Endothelial cell of umbilical vein (primary cell): ENCODE results near the gene LGALS3. TPM values are rescaled to one million over a fixed set of nuclear protein-coding genes. Genes with fewer than 3 reads are reported as not detected.

Experiments
- BruUV-seq: library from RNA; stranded (reverse); fragments of 400-500 nt; replicated peaks from 2 replicates; lab custom pipeline; 2021; lab: Mats Ljungman, UMichigan
- CTCF ChIA-PET: fragments of 300-600, 350-600 bp; sonication (Branson Sonifier 250); formaldehyde crosslinking; loops from one replicate; lab custom pipeline; 2021; ENCODE audit warnings: antibody characterized with exemption, inconsistent platforms; lab: Charles Lee
- POLR2A ChIA-PET: fragments of 300-600, 350-600 bp; sonication (Branson Sonifier 250); formaldehyde crosslinking; loops from one replicate; lab custom pipeline; 2021; ENCODE audit warnings: antibody characterized with exemption, inconsistent platforms; lab: Charles Lee
- DNase-seq: peaks from one replicate; pipeline ENCODE4 v3.0.0-alpha.2; 2011; ENCODE audit warnings: low read depth, low spot score
- FAIRE-seq: peaks from 2 replicates; lab custom pipeline; 2011; peaks lifted over from hg19 to GRCh38; lab: Jason Lieb, UNC
- H2AFZ ChIP-seq: 2 replicates; pipeline ENCODE4 v1.6.0; 2012; ENCODE audit warnings: low read depth, low read length, control low read depth, inconsistent platforms
- H3K27ac ChIP-seq: 2 replicates; pipeline ENCODE4 v1.5.1; 2011; ENCODE audit warnings: low read depth, mild to moderate bottlenecking, control low read depth, low read length, moderate library complexity; ENCODE audit not compliant: insufficient read depth
- H3K27me3 ChIP-seq, 2 experiments: 2 replicates each; pipeline versions ENCODE4 v1.6.0 to v1.6.1; 2011; ENCODE audit warnings: low read length in 2 of 2, mixed read lengths in 1 of 2; ENCODE audit not compliant: control insufficient read depth in 2 of 2, insufficient read depth in 2 of 2
- H3K36me3 ChIP-seq, 2 experiments: 2 replicates in 1 of 2; 3 replicates in 1 of 2; pipeline ENCODE4 v1.5.1; 2011; ENCODE audit warnings: low read length in 2 of 2, mild to moderate bottlenecking in 1 of 2, moderate library complexity in 1 of 2; ENCODE audit not compliant: control insufficient read depth in 2 of 2, insufficient read depth in 2 of 2; ENCODE audit errors: extremely low read depth in 1 of 2
- H3K4me1 ChIP-seq: 3 replicates; pipeline ENCODE4 v1.5.1; 2011; ENCODE audit warnings: mild to moderate bottlenecking, low read length; ENCODE audit not compliant: control insufficient read depth, insufficient read depth; ENCODE audit errors: extremely low read depth
- H3K4me2 ChIP-seq: 2 replicates; pipeline ENCODE4 v1.6.1; 2011; ENCODE audit warnings: low read length, control low read depth, mixed read lengths; ENCODE audit not compliant: insufficient read depth
- H3K4me3 ChIP-seq, 3 experiments: fragments of 200-600 bp in 1 of 3; sonication (generic), shearing (Covaris generic) in 1 of 3; replicated peaks in 1 of 3; 2 replicates each; pipeline ENCODE4 v1.5.1; 2011 to 2016; ENCODE audit warnings: control low read depth in 3 of 3, low read length in 3 of 3, mild to moderate bottlenecking in 2 of 3, inconsistent platforms in 1 of 3, low read depth in 1 of 3, moderate library complexity in 1 of 3; ENCODE audit not compliant: insufficient read depth in 1 of 3
- H3K79me2 ChIP-seq: 2 replicates; pipeline ENCODE4 v1.6.0; 2012; ENCODE audit warnings: low read length, inconsistent platforms; ENCODE audit not compliant: control insufficient read depth, insufficient read depth
- H3K9ac ChIP-seq: replicated peaks from 2 replicates; pipeline ENCODE3; 2011; ENCODE audit warnings: low read length, control low read depth; ENCODE audit not compliant: insufficient read depth; ENCODE audit errors: extremely low read depth
- H3K9me1 ChIP-seq: replicated peaks from 3 replicates; pipeline ENCODE4 v1.6.0; 2011; ENCODE audit warnings: mild to moderate bottlenecking, low read length; ENCODE audit not compliant: control insufficient read depth, insufficient read depth; ENCODE audit errors: extremely low read depth
- H3K9me3 ChIP-seq: replicated peaks from 2 replicates; pipeline ENCODE4 v1.5.1; 2012; ENCODE audit warnings: low read length, inconsistent platforms; ENCODE audit not compliant: control insufficient read depth, insufficient read depth
- H4K20me1 ChIP-seq: replicated peaks from 2 replicates; pipeline ENCODE3; 2011; ENCODE audit warnings: mild to moderate bottlenecking, low read length; ENCODE audit not compliant: control insufficient read depth, insufficient read depth; ENCODE audit errors: extremely low read depth
- EZH2 ChIP-seq: IDR thresholded peaks from 2 replicates; pipeline ENCODE4 v1.6.1; 2012; ENCODE audit warnings: borderline replicate concordance, low read depth, mild to moderate bottlenecking, moderate library complexity, low read length, inconsistent platforms; ENCODE audit not compliant: severe bottlenecking
- FOS ChIP-seq: IDR thresholded peaks from 2 replicates; pipeline ENCODE4 v1.6.1; 2011; ENCODE audit warnings: mild to moderate bottlenecking, low read length, moderate library complexity, borderline replicate concordance; ENCODE audit not compliant: insufficient read depth
- JUN ChIP-seq: IDR thresholded peaks from 2 replicates; pipeline ENCODE4 v1.6.1; 2011; ENCODE audit warnings: borderline replicate concordance, low read depth; ENCODE audit not compliant: insufficient read length, insufficient read depth
- MAX ChIP-seq: IDR thresholded peaks from 2 replicates; pipeline ENCODE4 v1.6.1; 2011; ENCODE audit not compliant: insufficient read depth, insufficient read length
- MYC ChIP-seq: IDR thresholded peaks from one replicate; pipeline ENCODE4 v1.6.1; 2011; ENCODE audit warnings: mild to moderate bottlenecking, low read depth, low read length
- POLR2AphosphoS5 ChIP-seq: IDR thresholded peaks from 2 replicates; pipeline ENCODE4 v1.6.1; 2012; ENCODE audit warnings: low read depth, mild to moderate bottlenecking, control low read depth, low read length, moderate library complexity; ENCODE audit not compliant: insufficient read depth
- dilution Hi-C: fragments of 300-500 bp; cut with MboI; formaldehyde crosslinking; loops from one replicate; pipeline ENCODE4 v1.15.0; 2019; ENCODE audit warnings: low sequenced_read_pairs; ENCODE audit not compliant: extremely low pct_ligation_motif_present
- intact Hi-C: fragments of 100-400 bp; cut with micrococcal nuclease; formaldehyde crosslinking; loops from one replicate; pipeline ENCODE4 v1.10.0; 2022
- polyA plus RNA-seq, 4 experiments: library from polyadenylated mRNA; depleted of rRNA in 3 of 4; stranded (reverse) in 3 of 4; unstranded in 1 of 4; fragments of >200 nt; gene quantifications; 2 replicates each; pipeline versions ENCODE4 v1.2.1 to v1.2.3, GENCODE V29; 2011 to 2012; ENCODE audit warnings: missing spikeins in 1 of 4
- total RNA-seq: library from RNA; stranded (reverse); gene quantifications from 2 replicates; pipeline ENCODE4 v1.2.3, GENCODE V29; 2021
- TF ChIP-seq, protein P1 (sequence below), 2 donors: IDR thresholded peaks; 1 replicate in 1 of 2; 2 replicates in 1 of 2; pipeline ENCODE4 v1.5.1; 2011; ENCODE audit warnings: low read length in 2 of 2, mild to moderate bottlenecking in 2 of 2, moderate library complexity in 2 of 2, control low read depth in 1 of 2, inconsistent platforms in 1 of 2, low read depth in 1 of 2; ENCODE audit not compliant: insufficient read depth in 1 of 2; ENCODE audit errors: extremely low read depth in 1 of 2

LGALS3 gene
- total and polyA plus RNA-seq, 2 donors (not counting 3 experiments of a cell fraction or from before 2014, with no cell fraction given) = 33.8 to 55.1 TPM

GRCh38 chr14:55133416-55133815 lies 4.4 kb downstream of the LGALS3 start:
- H3K27me3 ChIP-seq = no peaks in the 10 kb centered on the region
- peak; percentile 49 for DNase-seq
- H4K20me1 ChIP-seq = no peaks in the 10 kb centered on the region
- no peak overlapping the region for H2AFZ ChIP-seq
- H3K9me1 ChIP-seq = no peaks in the 10 kb centered on the region
- TF ChIP-seq, protein P1, sequence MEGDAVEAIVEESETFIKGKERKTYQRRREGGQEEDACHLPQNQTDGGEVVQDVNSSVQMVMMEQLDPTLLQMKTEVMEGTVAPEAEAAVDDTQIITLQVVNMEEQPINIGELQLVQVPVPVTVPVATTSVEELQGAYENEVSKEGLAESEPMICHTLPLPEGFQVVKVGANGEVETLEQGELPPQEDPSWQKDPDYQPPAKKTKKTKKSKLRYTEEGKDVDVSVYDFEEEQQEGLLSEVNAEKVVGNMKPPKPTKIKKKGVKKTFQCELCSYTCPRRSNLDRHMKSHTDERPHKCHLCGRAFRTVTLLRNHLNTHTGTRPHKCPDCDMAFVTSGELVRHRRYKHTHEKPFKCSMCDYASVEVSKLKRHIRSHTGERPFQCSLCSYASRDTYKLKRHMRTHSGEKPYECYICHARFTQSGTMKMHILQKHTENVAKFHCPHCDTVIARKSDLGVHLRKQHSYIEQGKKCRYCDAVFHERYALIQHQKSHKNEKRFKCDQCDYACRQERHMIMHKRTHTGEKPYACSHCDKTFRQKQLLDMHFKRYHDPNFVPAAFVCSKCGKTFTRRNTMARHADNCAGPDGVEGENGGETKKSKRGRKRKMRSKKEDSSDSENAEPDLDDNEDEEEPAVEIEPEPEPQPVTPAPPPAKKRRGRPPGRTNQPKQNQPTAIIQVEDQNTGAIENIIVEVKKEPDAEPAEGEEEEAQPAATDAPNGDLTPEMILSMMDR (IDR thresholded peaks at IDR 0.05; ENCODE audit: extremely low read depth in 1 of 2, insufficient read depth in 1 of 2, low read depth in 1 of 2, low read length in 2 of 2) = peak in 1 of 2 donors; percentile 38
- TF ChIP-seq JUN = no peak
- TF ChIP-seq POLR2AphosphoS5 = no peak
- TF ChIP-seq EZH2 = no peak
- TF ChIP-seq MAX = no peak
- POLR2A ChIA-PET = no interaction called here
- H3K9ac ChIP-seq = no peak overlapping the region
- no peak overlapping the region for H3K4me2 ChIP-seq
- H3K4me3 ChIP-seq = no peak overlapping the region
- no peak for FAIRE-seq
- BruUV-seq = no TSS peak
- intact Hi-C loops (no loop called here), dilution Hi-C loops (no loop called here)
- no peaks in the 10 kb centered on the region for H3K36me3 ChIP-seq
- peaks cover 16% of the 10 kb centered on the region for H3K4me1 ChIP-seq
- H3K27ac ChIP-seq = no peak overlapping the region
- peaks cover 4% of the 10 kb centered on the region for H3K79me2 ChIP-seq
- CTCF ChIA-PET = no interaction called here
- H3K9me3 ChIP-seq = no peaks in the 10 kb centered on the region

DNA sequence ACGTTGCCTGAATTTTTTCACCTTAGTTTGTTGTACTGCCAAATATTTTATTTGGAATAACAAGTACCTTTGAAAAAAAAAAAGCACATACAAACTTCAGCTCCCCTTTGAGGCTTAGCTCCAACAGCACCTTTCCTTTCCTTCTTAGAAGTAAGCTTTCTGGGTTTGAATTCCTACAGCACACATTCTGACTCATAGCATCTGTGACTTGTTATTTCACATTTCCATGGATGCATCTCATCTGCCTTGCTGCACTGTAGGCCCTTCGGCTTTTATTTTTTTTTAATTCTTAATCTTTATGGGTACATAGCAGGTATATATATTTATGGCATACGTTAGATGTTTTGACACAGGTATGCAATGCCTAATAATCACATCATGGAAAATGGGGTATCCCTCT lies 7.2 kb downstream of the LGALS3 start:
- BruUV-seq = no TSS peak
- no peak overlapping the region for H3K4me2 ChIP-seq
- ChIA-PET CTCF (interaction anchor here (0.8 to 3.6 kb wide), 2 partner anchors 24 to 46 kb away, joined by 5 to 24 read pairs; no protein-coding TSS in a partner anchor), POLR2A (no interaction called here)
- intact Hi-C loops = no loop called here
- peaks cover 13% of the 10 kb centered on the region for H3K4me1 ChIP-seq
- no peaks in the 10 kb centered on the region for H3K9me1 ChIP-seq
- no peak overlapping the region for H3K27ac ChIP-seq
- H3K79me2 ChIP-seq = peaks cover 2% of the 10 kb centered on the region
- no peak overlapping the region for H3K4me3 ChIP-seq
- H3K9ac ChIP-seq = no peak overlapping the region
- H3K27me3 ChIP-seq = no peaks in the 10 kb centered on the region
- no peaks in the 10 kb centered on the region for H4K20me1 ChIP-seq
- no peaks in the 10 kb centered on the region for H3K9me3 ChIP-seq
- no peak overlapping the region for H2AFZ ChIP-seq
- DNase-seq = no peak
- dilution Hi-C loops = no loop called here
- TF ChIP-seq, protein P1 (IDR thresholded peaks at IDR 0.05; ENCODE audit: extremely low read depth in 1 of 2, insufficient read depth in 1 of 2, low read depth in 1 of 2, low read length in 2 of 2) = no peak
- TF ChIP-seq MYC (no peak), FOS (peak; percentile 10)
- H3K36me3 ChIP-seq = peaks cover 4 to 9% of the 10 kb centered on the region in 2 experiments
- no peak for FAIRE-seq
